A549 (cell line): ENCODE data around the gene ELN.

Source experiments
- CTCF ChIP-seq: fragments of >200 bp; sonication (Bioruptor Twin); formaldehyde crosslinking; IDR thresholded peaks from 3 replicates; pipeline ENCODE4 v1.5.1; 2016
- NFE2L2 ChIP-seq: fragments of 150-350 bp; conservative IDR thresholded peaks from 2 replicates; pipeline ENCODE4 v1.6.1; 2014; ENCODE audit warnings: low read length
- ZSCAN20 ChIP-seq: fragments of 250-450 bp; sonication (Bioruptor Pico); IDR thresholded peaks from 2 replicates; pipeline ENCODE4 v1.8.0; 2022; ENCODE audit warnings: mild to moderate bottlenecking, moderate library complexity
- TF ChIP-seq, protein P1 (sequence below): fragments of >200 bp; sonication (Bioruptor Twin); formaldehyde crosslinking; IDR thresholded peaks from 3 replicates; pipeline ENCODE4 v1.6.1; 2016

DNA sequence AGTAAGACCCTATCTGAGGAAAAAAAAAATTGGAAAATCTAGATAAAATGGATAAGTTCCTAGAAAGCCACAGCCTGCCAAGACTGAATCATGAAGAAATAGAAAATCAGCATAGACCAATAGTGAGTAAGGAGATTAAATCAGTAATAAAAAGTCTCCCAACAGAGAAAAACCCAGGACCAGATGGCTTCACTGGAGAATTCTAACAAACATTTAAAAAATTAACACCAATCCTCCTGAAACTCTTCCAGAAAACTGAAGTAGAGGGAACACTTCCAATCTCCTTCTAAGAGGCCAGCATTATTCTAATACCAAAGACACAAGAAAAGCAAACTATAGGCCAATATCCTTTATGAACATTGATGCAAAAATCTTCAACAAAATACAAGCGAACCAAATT lies 46.8 kb downstream of the ELN start:
- no peak for TF ChIP-seq CTCF
- TF ChIP-seq, protein P1, sequence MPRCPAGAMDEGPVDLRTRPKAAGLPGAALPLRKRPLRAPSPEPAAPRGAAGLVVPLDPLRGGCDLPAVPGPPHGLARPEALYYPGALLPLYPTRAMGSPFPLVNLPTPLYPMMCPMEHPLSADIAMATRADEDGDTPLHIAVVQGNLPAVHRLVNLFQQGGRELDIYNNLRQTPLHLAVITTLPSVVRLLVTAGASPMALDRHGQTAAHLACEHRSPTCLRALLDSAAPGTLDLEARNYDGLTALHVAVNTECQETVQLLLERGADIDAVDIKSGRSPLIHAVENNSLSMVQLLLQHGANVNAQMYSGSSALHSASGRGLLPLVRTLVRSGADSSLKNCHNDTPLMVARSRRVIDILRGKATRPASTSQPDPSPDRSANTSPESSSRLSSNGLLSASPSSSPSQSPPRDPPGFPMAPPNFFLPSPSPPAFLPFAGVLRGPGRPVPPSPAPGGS = no peak
- TF ChIP-seq NFE2L2 = no peak
- no peak for TF ChIP-seq ZSCAN20 (CRISPR knock-in tag)
